ENCODE measurements around the gene C1R.
A peak's percentile ranks its signal among the peaks of the same experiment; 100 is the strongest.

C1R gene

DNA sequence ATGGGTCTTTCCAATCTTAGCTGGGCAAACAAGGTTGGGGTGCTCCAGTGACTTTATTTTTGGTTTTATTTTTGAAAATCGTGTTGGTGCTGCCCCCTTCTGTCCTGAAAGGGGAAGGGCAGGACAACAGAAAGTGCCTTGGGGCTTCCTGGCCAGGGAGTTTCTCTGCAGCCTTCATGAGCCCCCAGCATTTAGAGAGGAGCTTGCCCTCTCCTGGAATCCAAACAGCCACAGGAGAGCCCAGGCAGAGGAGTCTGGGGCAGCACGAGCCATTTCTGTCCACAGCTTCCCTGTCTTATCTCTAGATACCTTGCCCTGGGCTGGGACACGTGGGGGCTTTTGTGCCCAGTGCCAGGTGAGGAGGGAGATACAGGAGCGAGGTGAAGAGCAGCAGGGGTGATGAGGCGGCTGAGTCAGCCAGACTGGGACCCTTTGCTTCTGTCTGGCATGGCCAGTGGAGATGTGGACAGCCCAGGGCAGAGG lies 21.2 kb upstream of the C1R start:
- WGBS (ENCODE audit: insufficient coverage), result 36% methylated on average over 2 of the region's 5 CpGs
- Histone ChIP-seq H3K9me3 (ENCODE audit: control extremely low read depth in 1 of 5, control insufficient read depth in 4 of 5, insufficient read depth in 2 of 5, low read depth in 1 of 5, low read length in 4 of 5) (no peaks in the 10 kb centered on the region), H3K4me1 (ENCODE audit: control extremely low read depth in 1 of 4, control insufficient read depth in 4 of 4, insufficient read depth in 4 of 4, low read length in 3 of 4) (peaks cover 0 to 15% (median 12%) of the 10 kb centered on the region in 4 experiments), H3K4me3 (ENCODE audit: control insufficient read depth in 1 of 7, extremely low read depth in 1 of 7, insufficient read depth in 4 of 7, low read depth in 2 of 7, low read length in 6 of 7) (no peak overlapping the region), H3K27me3 (replicated peaks in 2 of 5; ENCODE audit: control insufficient read depth in 4 of 5, insufficient read depth in 5 of 5, low read length in 4 of 5) (no peaks in the 10 kb centered on the region), H3K27ac (ENCODE audit: insufficient read depth in 1 of 2, low read depth in 1 of 2, low read length in 2 of 2, poor library complexity in 1 of 2, severe bottlenecking in 2 of 2) (no peak overlapping the region), H3K36me3 (ENCODE audit: control insufficient read depth in 4 of 4, insufficient read depth in 4 of 4, low read length in 3 of 4) (peaks cover 2 to 58% (median 31%) of the 10 kb centered on the region in 4 experiments)
- CTCF ChIA-PET, result interaction anchor here (0.8 to 7.5 kb wide), 19 partner anchors 8 to 245 kb away, joined by 3 to 55 read pairs (median 4); partner anchors contain the start of genes C12orf57, LPCAT3 and RNU7-1
- peak; percentile 50 to 73 (median 61) for DNase-seq
- POLR2A ChIA-PET, result interaction anchor here (0.6 kb wide), 1 partner anchor 30 kb away, joined by 3 read pairs; no protein-coding TSS in a partner anchor

DNA sequence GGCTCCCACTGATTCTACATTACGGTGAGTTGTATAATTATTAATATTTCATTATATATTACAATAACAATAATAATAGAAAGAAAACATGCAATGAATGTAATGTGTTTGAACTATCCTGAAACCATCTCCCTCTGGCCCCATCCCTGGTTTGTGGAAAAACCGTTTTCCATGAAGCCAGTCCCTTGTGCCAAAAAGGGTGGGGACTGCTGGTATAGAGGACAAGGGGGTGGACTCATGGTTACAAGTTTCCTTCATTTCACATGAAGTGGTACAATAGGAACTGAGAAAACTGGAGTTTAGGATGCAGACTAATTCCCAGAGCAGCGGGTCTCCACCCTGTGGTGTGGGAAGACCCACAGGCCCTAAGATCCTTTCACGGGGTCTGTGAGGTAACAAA lies 19.8 kb upstream of the C1R start:
- POLR2A ChIA-PET, result interaction anchor here (1.7 kb wide), 1 partner anchor 168 kb away, joined by 4 read pairs; the partner anchor contains the start of genes C12orf57 and RNU7-1
- CTCF ChIA-PET, result interaction anchor here (0.7 to 7.5 kb wide), 18 partner anchors 9 to 246 kb away, joined by 3 to 55 read pairs (median 4); partner anchors contain the start of genes C12orf57, C1R, LPCAT3 and PTPN6
- H3K27ac ChIP-seq (ENCODE audit: insufficient read depth in 1 of 2, low read depth in 1 of 2, low read length in 2 of 2, poor library complexity in 1 of 2, severe bottlenecking in 2 of 2), result no peak overlapping the region
- DNase-seq, result no peak
- H3K4me1 ChIP-seq (ENCODE audit: control extremely low read depth in 1 of 4, control insufficient read depth in 4 of 4, insufficient read depth in 4 of 4, low read length in 3 of 4), result peaks cover 0 to 25% (median 21%) of the 10 kb centered on the region in 4 experiments
- WGBS (ENCODE audit: insufficient coverage), result 100% methylated on average over 1 of the region's 4 CpGs
- no peak overlapping the region for H3K4me3 ChIP-seq (ENCODE audit: control insufficient read depth in 1 of 7, extremely low read depth in 1 of 7, insufficient read depth in 4 of 7, low read depth in 2 of 7, low read length in 6 of 7)
- H3K27me3 ChIP-seq (replicated peaks in 2 of 5; ENCODE audit: control insufficient read depth in 4 of 5, insufficient read depth in 5 of 5, low read length in 4 of 5), result no peaks in the 10 kb centered on the region
- no peaks in the 10 kb centered on the region for H3K9me3 ChIP-seq (ENCODE audit: control extremely low read depth in 1 of 5, control insufficient read depth in 4 of 5, insufficient read depth in 2 of 5, low read depth in 1 of 5, low read length in 4 of 5)
- H3K36me3 ChIP-seq (ENCODE audit: control insufficient read depth in 4 of 4, insufficient read depth in 4 of 4, low read length in 3 of 4), result peaks cover 0 to 44% (median 23%) of the 10 kb centered on the region in 4 experiments

DNA sequence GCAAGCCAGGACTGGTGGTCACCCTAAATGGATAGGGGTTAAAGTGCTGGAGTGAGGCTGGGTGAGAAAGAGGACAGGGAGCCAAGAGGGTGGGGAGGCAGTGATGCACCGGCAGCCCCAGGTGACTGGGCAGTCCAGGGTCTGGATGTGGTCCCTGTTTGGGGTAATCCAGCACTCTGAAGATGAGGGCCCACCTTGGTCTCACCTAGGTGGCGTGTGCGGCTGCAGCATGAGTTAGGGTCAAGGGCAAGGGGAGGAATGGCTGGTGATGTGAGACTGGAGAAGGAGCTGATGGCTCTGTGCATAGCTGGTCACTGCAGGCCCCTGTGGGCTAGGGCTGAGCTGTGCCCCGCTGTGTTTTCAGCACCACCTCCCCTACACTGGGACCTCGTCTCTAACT lies 18.4 kb upstream of the C1R start:
- Histone ChIP-seq H3K4me3 (ENCODE audit: control insufficient read depth in 1 of 7, extremely low read depth in 1 of 7, insufficient read depth in 4 of 7, low read depth in 2 of 7, low read length in 6 of 7) (no peak overlapping the region), H3K27me3 (replicated peaks in 2 of 5; ENCODE audit: control insufficient read depth in 4 of 5, insufficient read depth in 5 of 5, low read length in 4 of 5) (no peaks in the 10 kb centered on the region), H3K36me3 (ENCODE audit: control insufficient read depth in 4 of 4, insufficient read depth in 4 of 4, low read length in 3 of 4) (peaks cover 0 to 35% (median 14%) of the 10 kb centered on the region in 4 experiments), H3K9me3 (ENCODE audit: control extremely low read depth in 1 of 5, control insufficient read depth in 4 of 5, insufficient read depth in 2 of 5, low read depth in 1 of 5, low read length in 4 of 5) (peaks cover 0 to 5% (median 0%) of the 10 kb centered on the region in 5 experiments), H3K4me1 (ENCODE audit: control extremely low read depth in 1 of 4, control insufficient read depth in 4 of 4, insufficient read depth in 4 of 4, low read length in 3 of 4) (peaks cover 0 to 25% (median 21%) of the 10 kb centered on the region in 4 experiments), H3K27ac (ENCODE audit: insufficient read depth in 1 of 2, low read depth in 1 of 2, low read length in 2 of 2, poor library complexity in 1 of 2, severe bottlenecking in 2 of 2) (no peak overlapping the region)
- POLR2A ChIA-PET, result interaction anchor here (0.6 to 1.7 kb wide), 3 partner anchors 38 to 774 kb away, joined by 3 to 4 read pairs (median 3); partner anchors contain the start of genes C12orf57 and RNU7-1
- DNase-seq, result no peak
- CTCF ChIA-PET, result interaction anchor here (0.6 to 7.5 kb wide), 20 partner anchors 8 to 242 kb away, joined by 3 to 55 read pairs (median 4); partner anchors contain the start of genes C12orf57, C1R, LPCAT3 and RNU7-1
- 100% methylated on average over 1 of the region's 5 CpGs for WGBS (ENCODE audit: insufficient coverage)

DNA sequence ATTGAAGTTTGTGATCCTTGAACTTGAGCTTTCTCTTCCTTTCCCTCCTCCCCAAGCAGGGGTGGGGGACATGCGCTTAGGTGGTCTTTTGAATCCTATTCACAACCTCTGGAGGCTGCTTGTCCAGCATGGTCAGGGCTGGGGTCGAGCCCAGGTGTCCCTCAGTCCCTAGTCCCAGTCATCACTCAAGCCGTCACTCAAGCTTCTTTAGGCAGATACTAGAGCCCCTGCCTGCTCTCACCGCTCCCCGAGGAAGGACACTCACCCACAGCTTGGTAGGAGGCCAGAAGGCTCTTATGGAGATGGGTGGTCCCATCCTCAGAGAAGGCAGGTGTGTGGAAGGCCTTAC lies 17.3 kb upstream of the C1R start:
- Histone ChIP-seq H3K27ac (ENCODE audit: insufficient read depth in 1 of 2, low read depth in 1 of 2, low read length in 2 of 2, poor library complexity in 1 of 2, severe bottlenecking in 2 of 2) (peak overlapping the region; percentile 46 to 76), H3K36me3 (ENCODE audit: control insufficient read depth in 4 of 4, insufficient read depth in 4 of 4, low read length in 3 of 4) (peaks cover 2 to 29% (median 11%) of the 10 kb centered on the region in 4 experiments), H3K27me3 (replicated peaks in 2 of 5; ENCODE audit: control insufficient read depth in 4 of 5, insufficient read depth in 5 of 5, low read length in 4 of 5) (no peaks in the 10 kb centered on the region), H3K4me3 (ENCODE audit: control insufficient read depth in 1 of 7, extremely low read depth in 1 of 7, insufficient read depth in 4 of 7, low read depth in 2 of 7, low read length in 6 of 7) (peak overlapping the region in 5 of 7 experiments; percentile 79 to 96 (median 83)), H3K9me3 (ENCODE audit: control extremely low read depth in 1 of 5, control insufficient read depth in 4 of 5, insufficient read depth in 2 of 5, low read depth in 1 of 5, low read length in 4 of 5) (peaks cover 0 to 5% (median 0%) of the 10 kb centered on the region in 5 experiments), H3K4me1 (ENCODE audit: control extremely low read depth in 1 of 4, control insufficient read depth in 4 of 4, insufficient read depth in 4 of 4, low read length in 3 of 4) (peaks cover 0 to 25% (median 21%) of the 10 kb centered on the region in 4 experiments)
- 80% methylated on average over 5 of the region's 5 CpGs for WGBS (ENCODE audit: insufficient coverage)
- ChIA-PET POLR2A (interaction anchor here (2.5 to 2.9 kb wide), 2 partner anchors 41 to 166 kb away, joined by 9 to 13 read pairs; partner anchors contain the start of genes C12orf57 and RNU7-1), CTCF (interaction anchor here (0.6 to 7.5 kb wide), 25 partner anchors 9 to 240 kb away, joined by 3 to 55 read pairs (median 4); partner anchors contain the start of genes C12orf57, C1R, LPCAT3 and RNU7-1)
- DNase-seq, result no peak

DNA sequence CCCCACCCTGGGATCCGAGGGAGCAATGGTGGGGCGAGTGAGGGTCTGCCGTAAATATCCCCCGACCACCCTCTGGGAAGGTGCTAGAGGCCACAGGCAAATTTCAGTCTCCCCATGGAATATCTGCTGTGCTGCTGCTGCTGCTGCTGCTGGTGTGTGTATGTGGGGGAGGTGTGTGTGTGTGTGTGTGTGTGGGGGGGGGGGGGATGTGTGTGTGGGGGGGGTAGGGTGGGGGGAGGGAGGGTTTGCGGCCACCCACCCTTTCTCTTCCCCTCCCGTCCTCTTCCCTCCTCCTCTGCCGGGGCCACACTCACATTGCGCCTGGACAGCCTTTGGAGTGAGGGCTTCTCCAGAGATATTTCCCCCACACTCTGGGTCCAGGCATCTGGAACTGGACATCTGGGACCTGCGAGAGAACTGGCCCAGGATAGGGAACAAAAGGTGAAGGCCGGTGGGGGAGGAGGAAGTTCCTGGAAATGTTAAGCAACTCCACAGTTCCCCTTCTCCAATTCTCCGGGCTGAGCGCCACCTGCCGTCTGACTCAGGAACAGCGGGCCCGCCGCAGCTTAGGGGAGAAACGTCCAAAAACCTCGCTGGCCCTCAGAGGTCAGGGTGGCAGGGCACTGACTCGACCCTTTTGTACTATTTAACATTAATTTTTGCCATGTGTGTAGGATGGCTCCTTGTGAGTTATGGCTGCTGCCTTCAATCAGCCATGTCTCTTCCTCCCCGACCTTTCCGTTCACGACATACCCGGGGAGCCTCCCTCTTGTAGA lies 16.7 kb upstream of the C1R start, which contains the start of gene C1RL:
Gene C1RL (minus strand): TSS at position 419 of the 776 bp plus-strand sequence. CDS start 34 bp downstream, at position 385.
- peaks cover 0 to 5% (median 0%) of the 10 kb centered on the region in 5 experiments for H3K9me3 ChIP-seq (ENCODE audit: control extremely low read depth in 1 of 5, control insufficient read depth in 4 of 5, insufficient read depth in 2 of 5, low read depth in 1 of 5, low read length in 4 of 5)
- H3K27ac ChIP-seq (ENCODE audit: insufficient read depth in 1 of 2, low read depth in 1 of 2, low read length in 2 of 2, poor library complexity in 1 of 2, severe bottlenecking in 2 of 2), result peak within 1 kb of the TSS; percentile 86 to 89
- peak; percentile 66 to 75 (median 73) for DNase-seq
- H3K36me3 ChIP-seq (ENCODE audit: control insufficient read depth in 4 of 4, insufficient read depth in 4 of 4, low read length in 3 of 4), result peaks cover 3 to 27% (median 14%) of the 10 kb centered on the region in 4 experiments
- H3K4me3 ChIP-seq (ENCODE audit: control insufficient read depth in 1 of 7, extremely low read depth in 1 of 7, insufficient read depth in 4 of 7, low read depth in 2 of 7, low read length in 6 of 7), result peak within 1 kb of the TSS; percentile 64 to 96 (median 81)
- CTCF ChIA-PET, result interaction anchor here (0.6 to 7.5 kb wide), 33 partner anchors 10 to 240 kb away, joined by 3 to 55 read pairs (median 4); partner anchors contain the start of genes C12orf57, C1R, LPCAT3 and LRRC23
- no peaks in the 10 kb centered on the region for H3K27me3 ChIP-seq (replicated peaks in 2 of 5; ENCODE audit: control insufficient read depth in 4 of 5, insufficient read depth in 5 of 5, low read length in 4 of 5)
- H3K4me1 ChIP-seq (ENCODE audit: control extremely low read depth in 1 of 4, control insufficient read depth in 4 of 4, insufficient read depth in 4 of 4, low read length in 3 of 4), result peaks cover 0 to 25% (median 21%) of the 10 kb centered on the region in 4 experiments
- POLR2A ChIA-PET, result interaction anchor here (1.2 to 2.9 kb wide), 3 partner anchors 41 to 237 kb away, joined by 3 to 13 read pairs (median 9); partner anchors contain the start of genes C12orf57 and RNU7-1
- 0% methylated on average over 13 of the region's 23 CpGs for WGBS (ENCODE audit: insufficient coverage)

DNA sequence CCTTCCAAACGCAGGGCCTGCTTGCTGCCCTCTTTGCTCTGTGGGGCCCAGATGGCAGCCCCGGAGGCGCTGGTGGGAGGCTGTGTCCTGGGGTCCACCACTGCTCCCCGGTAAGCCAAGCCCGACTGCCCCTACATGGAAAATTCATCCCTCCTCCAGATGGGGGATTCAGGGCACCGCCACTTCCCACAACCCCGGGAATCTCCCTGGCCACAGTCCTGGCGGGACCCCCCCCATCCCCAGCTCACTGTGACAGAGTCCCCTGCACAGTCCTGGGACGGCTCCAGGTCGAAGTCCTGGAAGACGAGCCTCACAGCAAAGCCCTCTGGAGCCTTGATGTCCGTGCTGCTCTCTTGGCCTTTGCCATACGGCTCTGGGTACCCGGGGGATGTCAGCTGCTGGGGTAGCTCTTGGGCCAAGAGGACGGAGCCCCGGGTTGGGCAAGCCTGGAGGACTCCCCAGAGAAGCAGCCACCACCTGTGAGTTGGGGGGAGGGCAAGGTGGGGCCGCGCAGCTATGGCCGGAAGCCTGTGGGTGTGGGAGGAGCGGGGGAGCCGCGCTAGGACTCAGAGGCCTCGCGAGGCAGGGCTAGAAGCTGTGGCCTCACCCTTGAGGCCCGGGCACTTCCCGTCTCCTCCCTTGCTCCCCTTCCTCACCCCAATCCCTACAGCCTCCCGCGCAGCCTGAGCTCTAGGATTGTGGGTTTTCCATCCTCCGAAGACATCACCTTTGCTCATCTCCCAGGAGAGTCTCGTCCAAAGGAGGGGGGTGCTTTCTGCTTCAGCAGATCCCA lies 16.0 kb upstream of the C1R start:
- Histone ChIP-seq H3K4me3 (ENCODE audit: control insufficient read depth in 1 of 7, extremely low read depth in 1 of 7, insufficient read depth in 4 of 7, low read depth in 2 of 7, low read length in 6 of 7) (peak overlapping the region; percentile 47 to 96 (median 81)), H3K27me3 (replicated peaks in 2 of 5; ENCODE audit: control insufficient read depth in 4 of 5, insufficient read depth in 5 of 5, low read length in 4 of 5) (no peaks in the 10 kb centered on the region), H3K36me3 (ENCODE audit: control insufficient read depth in 4 of 4, insufficient read depth in 4 of 4, low read length in 3 of 4) (peaks cover 5 to 31% (median 16%) of the 10 kb centered on the region in 4 experiments), H3K9me3 (ENCODE audit: control extremely low read depth in 1 of 5, control insufficient read depth in 4 of 5, insufficient read depth in 2 of 5, low read depth in 1 of 5, low read length in 4 of 5) (peaks cover 0 to 5% (median 0%) of the 10 kb centered on the region in 5 experiments), H3K27ac (ENCODE audit: insufficient read depth in 1 of 2, low read depth in 1 of 2, low read length in 2 of 2, poor library complexity in 1 of 2, severe bottlenecking in 2 of 2) (peak overlapping the region; percentile 86 to 89), H3K4me1 (ENCODE audit: control extremely low read depth in 1 of 4, control insufficient read depth in 4 of 4, insufficient read depth in 4 of 4, low read length in 3 of 4) (peaks cover 0 to 29% (median 21%) of the 10 kb centered on the region in 4 experiments)
- POLR2A ChIA-PET, result interaction anchor here (1.2 to 2.9 kb wide), 3 partner anchors 40 to 236 kb away, joined by 3 to 13 read pairs (median 9); partner anchors contain the start of genes C12orf57 and RNU7-1
- CTCF ChIA-PET, result interaction anchor here (0.7 to 7.5 kb wide), 21 partner anchors 13 to 239 kb away, joined by 3 to 55 read pairs (median 4); partner anchors contain the start of genes C12orf57, C1R, CLSTN3 and LRRC23
- 3% methylated on average over 17 of the region's 30 CpGs for WGBS (ENCODE audit: insufficient coverage)
- peak; percentile 56 to 83 (median 78) for DNase-seq
